Measurements from ENCODE around the gene OPRD1. TPM values are rescaled to one million over a fixed set of nuclear protein-coding genes. Genes with fewer than 3 reads are reported as not detected.
A peak's percentile ranks its signal among the peaks of the same experiment; 100 is the strongest.

Gene OPRD1
- total and polyA plus RNA-seq, 3 donors from 2014 or later: 0.18 to 0.74 (median 0.63) TPM

DNA sequence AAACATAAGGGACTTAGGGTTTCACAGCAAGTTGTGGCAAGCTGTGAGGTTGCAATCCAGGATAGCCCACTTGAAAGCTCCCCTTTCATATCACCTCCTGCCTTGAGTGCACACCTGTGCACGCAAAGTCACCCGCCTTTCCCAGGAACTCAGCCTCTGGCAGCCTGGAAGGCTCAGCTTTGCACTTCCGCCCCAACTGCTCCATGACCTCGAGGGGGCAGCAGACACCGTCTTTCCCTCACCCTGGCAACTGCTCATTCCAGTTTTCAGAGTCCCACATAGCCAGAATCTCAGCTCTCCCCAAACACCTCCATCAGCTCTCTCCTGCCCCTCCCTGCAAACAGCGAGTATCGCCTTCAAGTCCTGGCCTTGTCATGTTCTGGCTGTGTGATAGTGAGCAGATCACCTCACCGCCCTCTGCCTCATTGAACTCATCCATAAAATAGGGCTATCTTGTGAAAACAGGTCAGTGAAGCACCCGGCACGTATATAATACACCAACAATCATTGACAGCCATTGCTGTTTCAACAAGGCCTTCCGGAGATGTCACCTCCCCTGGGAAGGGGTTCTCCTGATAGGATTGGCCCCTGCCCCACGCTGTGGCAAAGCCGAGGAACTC, 70.1 kb downstream of the OPRD1 start:
- no peak overlapping the region for H3K27ac ChIP-seq
- H3K4me3 ChIP-seq: no peak overlapping the region
- WGBS, 2 donors: 47 to 59% methylated on average over 12 to 13 of the region's 13 CpGs
- peak; percentile 87 for DNase-seq
- H3K36me3 ChIP-seq (ENCODE audit: low read depth, missing control alignments): no peaks in the 10 kb centered on the region
- H3K27me3 ChIP-seq: no peaks in the 10 kb centered on the region
- intact Hi-C loops (cut with DNase I; ENCODE audit: low total_unique reads): loop anchor here (5.0 kb wide), 1 partner anchor 325 kb away; no protein-coding TSS in a partner anchor
- no peak for TF ChIP-seq POLR2A (IDR thresholded peaks at IDR 0.05)
- TF ChIP-seq, protein P1, sequence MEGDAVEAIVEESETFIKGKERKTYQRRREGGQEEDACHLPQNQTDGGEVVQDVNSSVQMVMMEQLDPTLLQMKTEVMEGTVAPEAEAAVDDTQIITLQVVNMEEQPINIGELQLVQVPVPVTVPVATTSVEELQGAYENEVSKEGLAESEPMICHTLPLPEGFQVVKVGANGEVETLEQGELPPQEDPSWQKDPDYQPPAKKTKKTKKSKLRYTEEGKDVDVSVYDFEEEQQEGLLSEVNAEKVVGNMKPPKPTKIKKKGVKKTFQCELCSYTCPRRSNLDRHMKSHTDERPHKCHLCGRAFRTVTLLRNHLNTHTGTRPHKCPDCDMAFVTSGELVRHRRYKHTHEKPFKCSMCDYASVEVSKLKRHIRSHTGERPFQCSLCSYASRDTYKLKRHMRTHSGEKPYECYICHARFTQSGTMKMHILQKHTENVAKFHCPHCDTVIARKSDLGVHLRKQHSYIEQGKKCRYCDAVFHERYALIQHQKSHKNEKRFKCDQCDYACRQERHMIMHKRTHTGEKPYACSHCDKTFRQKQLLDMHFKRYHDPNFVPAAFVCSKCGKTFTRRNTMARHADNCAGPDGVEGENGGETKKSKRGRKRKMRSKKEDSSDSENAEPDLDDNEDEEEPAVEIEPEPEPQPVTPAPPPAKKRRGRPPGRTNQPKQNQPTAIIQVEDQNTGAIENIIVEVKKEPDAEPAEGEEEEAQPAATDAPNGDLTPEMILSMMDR (IDR thresholded peaks at IDR 0.05): peak; percentile 76 to 79 (median 76)
- H3K4me1 ChIP-seq: peaks cover 10% of the 10 kb centered on the region
- H3K9me3 ChIP-seq: no peaks in the 10 kb centered on the region

DNA sequence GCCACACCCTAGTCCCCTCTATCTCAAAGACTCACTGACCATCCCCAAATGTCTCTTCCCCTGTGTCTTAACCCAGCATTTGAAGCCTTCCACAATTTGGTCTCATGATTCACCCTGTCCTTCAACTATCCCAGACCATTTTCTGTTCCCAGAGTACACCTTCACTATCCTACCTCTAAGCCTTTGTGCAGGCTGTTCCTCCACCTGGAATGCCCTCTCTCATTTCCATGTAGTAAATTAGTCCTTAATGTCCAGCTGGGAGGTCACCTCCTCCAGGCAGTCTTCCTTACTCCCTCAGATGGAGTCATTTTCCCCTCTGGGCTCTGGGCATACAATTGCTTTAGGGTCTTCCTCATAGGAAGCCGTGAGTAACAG, 71.3 kb downstream of the OPRD1 start:
- H3K4me3 ChIP-seq: no peak overlapping the region
- H3K27ac ChIP-seq: no peak overlapping the region
- intact Hi-C loops (cut with DNase I; ENCODE audit: low total_unique reads): loop anchor here (5.0 kb wide), 1 partner anchor 324 kb away; no protein-coding TSS in a partner anchor
- no peaks in the 10 kb centered on the region for H3K36me3 ChIP-seq (ENCODE audit: low read depth, missing control alignments)
- TF ChIP-seq POLR2A (IDR thresholded peaks at IDR 0.05): no peak
- TF ChIP-seq, protein P1 (IDR thresholded peaks at IDR 0.05): no peak
- H3K4me1 ChIP-seq: peaks cover 16% of the 10 kb centered on the region
- 69 to 92% methylated on average over 1 of the region's 1 CpG for WGBS, 2 donors
- H3K27me3 ChIP-seq: no peaks in the 10 kb centered on the region
- no peaks in the 10 kb centered on the region for H3K9me3 ChIP-seq
- DNase-seq: no peak

DNA sequence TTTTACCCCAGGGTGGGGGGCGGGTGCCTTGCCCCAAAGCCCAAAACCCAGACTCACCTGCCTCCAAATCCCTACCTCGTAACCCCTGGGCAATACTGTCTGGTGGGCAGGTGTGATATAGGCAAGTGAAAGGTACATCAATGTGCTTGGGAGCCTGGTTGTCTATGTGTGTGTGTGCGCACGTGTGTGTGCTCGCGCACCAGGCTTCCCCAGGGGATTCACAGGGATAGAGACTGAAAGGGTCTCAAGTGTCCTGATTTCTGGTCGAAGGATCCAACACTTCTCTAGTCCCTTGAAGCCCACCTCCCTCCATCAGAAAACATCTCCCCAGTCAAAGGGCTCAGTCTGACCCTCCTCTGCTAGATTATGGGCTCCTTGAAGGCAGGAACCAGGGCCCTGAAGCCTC, 73.5 kb downstream of the OPRD1 start:
- no peak overlapping the region for H3K4me3 ChIP-seq
- H3K4me1 ChIP-seq: peaks cover 17% of the 10 kb centered on the region
- DNase-seq: no peak
- no peaks in the 10 kb centered on the region for H3K9me3 ChIP-seq
- no peak for TF ChIP-seq POLR2A (IDR thresholded peaks at IDR 0.05)
- TF ChIP-seq, protein P1 (IDR thresholded peaks at IDR 0.05): no peak
- H3K36me3 ChIP-seq (ENCODE audit: low read depth, missing control alignments): no peaks in the 10 kb centered on the region
- no peak overlapping the region for H3K27ac ChIP-seq
- intact Hi-C loops (cut with DNase I; ENCODE audit: low total_unique reads): loop anchor here (2.0 kb wide), 1 partner anchor 147 kb away; no protein-coding TSS in a partner anchor
- WGBS, 2 donors: 78 to 80% methylated on average over 7 of the region's 7 CpGs
- H3K27me3 ChIP-seq: no peaks in the 10 kb centered on the region

DNA sequence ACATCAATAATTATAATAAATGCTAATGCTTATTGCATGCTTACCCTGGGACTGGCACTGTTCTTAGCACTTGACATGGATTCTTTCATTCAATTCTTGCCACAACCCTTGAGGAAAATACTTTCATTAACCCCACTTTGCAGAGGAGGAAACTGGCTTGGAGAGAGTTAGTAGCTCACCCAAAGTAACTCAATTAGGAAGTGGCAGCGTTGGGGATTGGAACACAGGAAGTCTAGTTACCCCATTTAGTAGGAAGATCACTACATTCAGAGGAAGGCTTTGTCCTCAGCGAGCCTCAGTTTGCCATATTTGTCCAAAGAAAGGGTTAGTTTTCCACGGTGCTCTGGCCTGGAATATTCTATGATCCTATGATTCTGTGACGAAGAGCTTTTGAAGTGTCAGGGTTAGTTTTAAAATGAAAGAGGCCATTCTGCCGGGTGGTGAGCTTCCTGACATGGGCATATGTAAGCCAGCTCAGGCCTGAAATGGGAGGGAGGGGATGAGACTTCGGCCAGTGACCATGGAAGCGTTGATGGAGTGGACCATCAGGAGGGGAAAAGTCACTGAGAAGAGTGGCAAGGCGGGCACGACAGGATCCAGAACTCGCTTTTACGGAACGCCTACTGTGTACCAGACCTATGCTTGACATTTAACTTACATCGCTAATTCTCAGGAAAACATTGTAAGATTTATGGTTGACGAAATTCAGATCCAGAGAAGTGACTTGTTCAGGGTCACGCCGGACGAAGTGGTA, 74.2 kb downstream of the OPRD1 start:
- peaks cover 17% of the 10 kb centered on the region for H3K4me1 ChIP-seq
- no peak for DNase-seq
- H3K27ac ChIP-seq: no peak overlapping the region
- intact Hi-C loops (cut with DNase I; ENCODE audit: low total_unique reads): loop anchor here (2.0 kb wide), 1 partner anchor 147 kb away; no protein-coding TSS in a partner anchor
- TF ChIP-seq, protein P1 (IDR thresholded peaks at IDR 0.05): no peak
- no peak for TF ChIP-seq POLR2A (IDR thresholded peaks at IDR 0.05)
- H3K36me3 ChIP-seq (ENCODE audit: low read depth, missing control alignments): no peaks in the 10 kb centered on the region
- no peaks in the 10 kb centered on the region for H3K9me3 ChIP-seq
- H3K4me3 ChIP-seq: peak overlapping the region; percentile 70 to 73
- WGBS, 2 donors: 54 to 56% methylated on average over 14 to 17 of the region's 17 CpGs
- no peaks in the 10 kb centered on the region for H3K27me3 ChIP-seq

Measured in testis (tissue), 3 donors.